Hypothalamus (tissue), 51 donors: ENCODE measurements around the gene WDR7.

Experiments used
- DNase-seq, 51 donors: peaks; one replicate each; lab custom pipeline; 2025; lab: John Stamatoyannopoulos, UW

The WDR7 gene

GRCh38 chr18:56929886-56930285 is 278.7 kb downstream of the WDR7 start:
- peak in 13 of 51 donors; percentile 1 to 37 (median 8) for DNase-seq

GRCh38 chr18:56933472-56933871 is 282.3 kb downstream of the WDR7 start:
- no peak for DNase-seq

GRCh38 chr18:56934131-56934530 is 283.0 kb downstream of the WDR7 start:
- no peak for DNase-seq

- DNase-seq = no peak
Observed at GRCh38 chr18:56934906-56935305, 283.7 kb downstream of the WDR7 start.

- no peak for DNase-seq
Observed at GRCh38 chr18:56935434-56936040, 284.4 kb downstream of the WDR7 start.

- no peak for DNase-seq
Observed at GRCh38 chr18:56936457-56936856, 285.3 kb downstream of the WDR7 start.

GRCh38 chr18:56937874-56938430 is 286.8 kb downstream of the WDR7 start:
- DNase-seq = no peak

GRCh38 chr18:56945171-56946083 is 294.3 kb downstream of the WDR7 start:
- no peak for DNase-seq

GRCh38 chr18:56947236-56947635 is 296.1 kb downstream of the WDR7 start:
- DNase-seq = no peak

GRCh38 chr18:56952026-56952425 is 300.9 kb downstream of the WDR7 start:
- no peak for DNase-seq

- DNase-seq = no peak
Observed at GRCh38 chr18:56953428-56954198, 302.5 kb downstream of the WDR7 start.

- no peak for DNase-seq
Observed at GRCh38 chr18:56955490-56955889, 304.3 kb downstream of the WDR7 start.

GRCh38 chr18:56959120-56959519 is 308.0 kb downstream of the WDR7 start:
- no peak for DNase-seq

- DNase-seq = no peak
Observed at GRCh38 chr18:56962322-56962721, 311.2 kb downstream of the WDR7 start.

- no peak for DNase-seq
Observed at GRCh38 chr18:56967035-56967434, 315.9 kb downstream of the WDR7 start.

- DNase-seq = no peak
Observed at GRCh38 chr18:56973487-56973886, 322.3 kb downstream of the WDR7 start.

GRCh38 chr18:56974141-56974540 is 323.0 kb downstream of the WDR7 start:
- DNase-seq = no peak

- no peak for DNase-seq
Observed at GRCh38 chr18:56975276-56975675, 324.1 kb downstream of the WDR7 start.

- DNase-seq = no peak
Observed at GRCh38 chr18:56977309-56977708, 326.1 kb downstream of the WDR7 start.

- no peak for DNase-seq
Observed at GRCh38 chr18:56977771-56978170, 326.6 kb downstream of the WDR7 start.

- no peak for DNase-seq
Observed at GRCh38 chr18:56980151-56980550, 329.0 kb downstream of the WDR7 start.
